GM19193 (cell line): ENCODE measurements around the gene ZNF219.

ENCODE experiments used
- POLR2A ChIP-seq: IDR thresholded peaks from 4 replicates; pipeline ENCODE4 v1.6.1; 2011; ENCODE audit not compliant: insufficient read depth, insufficient read length; ENCODE audit errors: extremely low read depth

Gene ZNF219

GRCh38 chr14:21083565-21084325, 14.7 kb downstream of the ZNF219 start:
- TF ChIP-seq POLR2A = no peak

GRCh38 chr14:21081521-21082142, 16.8 kb downstream of the ZNF219 start:
- no peak for TF ChIP-seq POLR2A

GRCh38 chr14:21078726-21079125, 19.7 kb downstream of the ZNF219 start:
- no peak for TF ChIP-seq POLR2A

GRCh38 chr14:21078287-21078686, 20.2 kb downstream of the ZNF219 start:
- no peak for TF ChIP-seq POLR2A

- TF ChIP-seq POLR2A = no peak
These were observed 20.8 kb downstream of the ZNF219 start for GRCh38 chr14:21077672-21078071.

GRCh38 chr14:21075719-21076437, 22.6 kb downstream of the ZNF219 start:
- TF ChIP-seq POLR2A = no peak

GRCh38 chr14:21074398-21075272, 23.8 kb downstream of the ZNF219 start:
- TF ChIP-seq POLR2A = no peak

GRCh38 chr14:21073921-21074320, 24.5 kb downstream of the ZNF219 start:
- TF ChIP-seq POLR2A = no peak

GRCh38 chr14:21072781-21073339, 25.6 kb downstream of the ZNF219 start:
- TF ChIP-seq POLR2A = no peak

- TF ChIP-seq POLR2A = no peak
These were observed 26.4 kb downstream of the ZNF219 start for GRCh38 chr14:21072031-21072473.

GRCh38 chr14:21071225-21072030, 27.0 kb downstream of the ZNF219 start:
- no peak for TF ChIP-seq POLR2A

GRCh38 chr14:21070610-21071224, 27.7 kb downstream of the ZNF219 start:
- no peak for TF ChIP-seq POLR2A

- no peak for TF ChIP-seq POLR2A
These were observed 28.3 kb downstream of the ZNF219 start, which contains the start of gene ARHGEF40 for GRCh38 chr14:21070083-21070609. Gene ARHGEF40 (plus strand): TSS chr14:21070304. CDS start chr14:21070397, 93 bp downstream.
